HCT116 (cell line): ENCODE results near the gene LDLRAD4.

ENCODE experiments used
- EZH2 ChIP-seq: fragments of 200-600 bp; sonication (generic); IDR thresholded peaks from 2 replicates; pipeline ENCODE4 v1.6.1; 2017; ENCODE audit warnings: antibody characterized with exemption, mixed run types
- POLR2AphosphoS5 ChIP-seq: IDR thresholded peaks from 2 replicates; pipeline ENCODE4 v1.6.1; 2011; ENCODE audit warnings: mild to moderate bottlenecking, low read depth, low read length, moderate library complexity
- SIN3A ChIP-seq: IDR thresholded peaks from 2 replicates; pipeline ENCODE4 v1.6.1; 2012; ENCODE audit warnings: low read depth
- ZNF274 ChIP-seq: fragments of 200-500 bp; sonication (Bioruptor generic); IDR thresholded peaks from 2 replicates; pipeline ENCODE4 v1.6.1; 2014; ENCODE audit warnings: mild to moderate bottlenecking, low read depth, low read length, inconsistent platforms
- TF ChIP-seq, protein P1 (sequence below), 3 experiments: fragments of 200-600 bp in 1 of 3; sonication (generic) in 1 of 3; IDR thresholded peaks in 2 of 3; conservative IDR thresholded peaks in 1 of 3; 2 replicates each; pipeline ENCODE4 v1.5.1; 2012 to 2017; ENCODE audit warnings: low read depth in 2 of 3, low read length in 2 of 3, antibody characterized with exemption in 1 of 3, borderline replicate concordance in 1 of 3, control low read depth in 1 of 3, mild to moderate bottlenecking in 1 of 3, mixed read lengths in 1 of 3, mixed run types in 1 of 3, moderate library complexity in 1 of 3; ENCODE audit not compliant: insufficient read depth in 1 of 3
- TF ChIP-seq, protein P2 (sequence below): IDR thresholded peaks from 2 replicates; pipeline ENCODE4 v1.6.1; 2012

DNA sequence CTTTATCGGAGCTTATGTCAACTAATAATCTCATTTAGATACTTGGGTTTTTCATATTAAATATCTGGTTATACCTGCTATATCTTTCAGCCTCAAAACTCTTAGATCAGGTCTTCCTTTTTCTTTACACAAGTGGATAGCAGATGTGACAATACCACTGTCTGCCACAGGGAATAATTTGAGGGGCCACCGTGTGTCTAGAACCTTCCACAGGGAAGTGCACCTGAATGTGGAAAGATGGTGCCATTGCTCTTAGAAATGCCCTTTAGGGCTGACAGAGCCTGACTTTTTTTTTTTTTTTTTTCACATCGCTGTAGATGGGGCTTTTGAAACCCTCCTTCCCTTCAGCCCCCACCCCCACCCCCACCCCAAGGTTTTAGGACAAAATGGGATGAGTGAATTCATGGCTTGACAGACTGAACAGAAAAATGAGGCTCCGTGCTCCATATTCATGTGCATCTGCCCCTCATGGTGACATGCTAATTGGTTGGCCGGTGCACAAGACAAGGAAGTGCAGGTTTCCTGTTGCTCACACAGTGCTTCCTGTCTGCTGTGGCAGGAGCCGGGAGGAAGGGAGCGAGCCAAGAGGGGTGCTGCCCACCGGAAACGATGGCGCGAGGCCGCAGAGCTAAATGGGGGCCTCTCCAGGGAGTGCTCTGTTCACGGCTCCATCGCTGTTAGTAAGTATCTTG, 246.0 kb downstream of the LDLRAD4 start:
- no peak for TF ChIP-seq EZH2
- TF ChIP-seq, protein P1, sequence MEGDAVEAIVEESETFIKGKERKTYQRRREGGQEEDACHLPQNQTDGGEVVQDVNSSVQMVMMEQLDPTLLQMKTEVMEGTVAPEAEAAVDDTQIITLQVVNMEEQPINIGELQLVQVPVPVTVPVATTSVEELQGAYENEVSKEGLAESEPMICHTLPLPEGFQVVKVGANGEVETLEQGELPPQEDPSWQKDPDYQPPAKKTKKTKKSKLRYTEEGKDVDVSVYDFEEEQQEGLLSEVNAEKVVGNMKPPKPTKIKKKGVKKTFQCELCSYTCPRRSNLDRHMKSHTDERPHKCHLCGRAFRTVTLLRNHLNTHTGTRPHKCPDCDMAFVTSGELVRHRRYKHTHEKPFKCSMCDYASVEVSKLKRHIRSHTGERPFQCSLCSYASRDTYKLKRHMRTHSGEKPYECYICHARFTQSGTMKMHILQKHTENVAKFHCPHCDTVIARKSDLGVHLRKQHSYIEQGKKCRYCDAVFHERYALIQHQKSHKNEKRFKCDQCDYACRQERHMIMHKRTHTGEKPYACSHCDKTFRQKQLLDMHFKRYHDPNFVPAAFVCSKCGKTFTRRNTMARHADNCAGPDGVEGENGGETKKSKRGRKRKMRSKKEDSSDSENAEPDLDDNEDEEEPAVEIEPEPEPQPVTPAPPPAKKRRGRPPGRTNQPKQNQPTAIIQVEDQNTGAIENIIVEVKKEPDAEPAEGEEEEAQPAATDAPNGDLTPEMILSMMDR (IDR thresholded peaks at IDR 0.05 in 2 of 3, conservative IDR thresholded peaks at IDR 0.05 in 1 of 3; ENCODE audit: borderline replicate concordance in 1 of 3, insufficient read depth in 1 of 3, low read depth in 2 of 3, low read length in 2 of 3): no peak
- TF ChIP-seq SIN3A: no peak
- TF ChIP-seq POLR2AphosphoS5: no peak
- TF ChIP-seq, protein P2, sequence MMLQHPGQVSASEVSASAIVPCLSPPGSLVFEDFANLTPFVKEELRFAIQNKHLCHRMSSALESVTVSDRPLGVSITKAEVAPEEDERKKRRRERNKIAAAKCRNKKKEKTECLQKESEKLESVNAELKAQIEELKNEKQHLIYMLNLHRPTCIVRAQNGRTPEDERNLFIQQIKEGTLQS: no peak
- no peak for TF ChIP-seq ZNF274
